ENCODE measurements around the gene KIZ. TPM values are rescaled to one million over a fixed set of nuclear protein-coding genes. Genes with fewer than 3 reads are reported as not detected.

Gene KIZ
- total and polyA plus RNA-seq, 2 of the 4 experiments (the other 2 are of a cell fraction): 9.9 to 14.0 TPM

- Histone ChIP-seq H3K9me1 (ENCODE audit: insufficient read depth, low read length) (no peaks in the 10 kb centered on the region), H2BK15ac (ENCODE audit: low read depth, low read length) (no peak overlapping the region), H2AK5ac (ENCODE audit: low read depth, low read length) (no peak overlapping the region), H4K5ac (ENCODE audit: low read depth, low read length) (no peak overlapping the region), H4K91ac (ENCODE audit: insufficient read depth, low read depth, low read length) (no peak overlapping the region), H4K20me1 (ENCODE audit: insufficient read depth, low read length) (no peaks in the 10 kb centered on the region), H4K8ac (ENCODE audit: low read depth in 2 of 2, low read length in 2 of 2) (no peak overlapping the region), H3K9ac (ENCODE audit: low read depth, low read length) (no peak overlapping the region), H2AK9ac (replicated peaks; ENCODE audit: low read depth, low read length, poor library complexity) (no peak overlapping the region), H2AFZ (replicated peaks; ENCODE audit: low read length, poor library complexity) (no peak overlapping the region), H3K56ac (ENCODE audit: extremely low read depth, insufficient read depth, low read length) (no peak overlapping the region), H2BK120ac (ENCODE audit: low read depth, low read length) (no peak overlapping the region), H3K23ac (ENCODE audit: low read depth, low read length) (no peak overlapping the region), H3K9me3 (ENCODE audit: control insufficient read depth, insufficient read depth, low read length) (no peaks in the 10 kb centered on the region), H3K4me1 (ENCODE audit: control insufficient read depth, insufficient read depth, low read length) (no peaks in the 10 kb centered on the region), H3K79me1 (ENCODE audit: low read depth in 1 of 2, low read length in 2 of 2) (no peaks in the 10 kb centered on the region), H3K4ac (ENCODE audit: low read depth, low read length) (no peak overlapping the region), H2BK20ac (ENCODE audit: low read depth, low read length) (no peak overlapping the region), H3K4me2 (ENCODE audit: low read depth, low read length) (no peak overlapping the region), H3K27me3 (ENCODE audit: control insufficient read depth, insufficient read depth, low read length) (peaks cover 31% of the 10 kb centered on the region), H3K4me3 (ENCODE audit: insufficient read depth, low read depth, low read length) (no peak overlapping the region), H3K36me3 (ENCODE audit: control insufficient read depth, insufficient read depth, low read length) (no peaks in the 10 kb centered on the region), H3K18ac (ENCODE audit: low read depth, low read length) (no peak overlapping the region), H3K14ac (replicated peaks; ENCODE audit: low read depth, low read length) (no peak overlapping the region), H3K27ac (ENCODE audit: insufficient read depth, low read length) (no peak overlapping the region), H2BK5ac (ENCODE audit: low read depth, low read length, poor library complexity, severe bottlenecking) (no peak overlapping the region)
- in situ Hi-C loops (cut with MboI; ENCODE audit: low sequenced_read_pairs) (no loop called here), dilution Hi-C loops (cut with HindIII; ENCODE audit: low sequenced_read_pairs, unreplicated experiment) (no loop called here), intact Hi-C loops (cut with micrococcal nuclease) (no loop called here)
- CTCF ChIA-PET: no interaction called here
- ATAC-seq (ENCODE audit: low read depth) (no peak), DNase-seq (no peak)
- no CpG with 5 or more reads among the region's 9 CpGs for WGBS, 2 experiments (ENCODE audit: extremely low coverage in 2 of 2, insufficient read length in 1 of 2)
- BruUV-seq (replicated peaks): no TSS peak
- POLR2A ChIA-PET (ENCODE audit: unreplicated experiment): no interaction called here
- TF ChIP-seq NFE2L2 (IDR thresholded peaks at IDR 0.05; ENCODE audit: low read depth, low read length): no peak
- no peak for TF ChIP-seq RAD21 (IDR thresholded peaks at IDR 0.05; ENCODE audit: low read length)
- no peak for TF ChIP-seq MAZ (IDR thresholded peaks at IDR 0.05; ENCODE audit: borderline replicate concordance, low read depth, low read length)
- TF ChIP-seq, protein P1, sequence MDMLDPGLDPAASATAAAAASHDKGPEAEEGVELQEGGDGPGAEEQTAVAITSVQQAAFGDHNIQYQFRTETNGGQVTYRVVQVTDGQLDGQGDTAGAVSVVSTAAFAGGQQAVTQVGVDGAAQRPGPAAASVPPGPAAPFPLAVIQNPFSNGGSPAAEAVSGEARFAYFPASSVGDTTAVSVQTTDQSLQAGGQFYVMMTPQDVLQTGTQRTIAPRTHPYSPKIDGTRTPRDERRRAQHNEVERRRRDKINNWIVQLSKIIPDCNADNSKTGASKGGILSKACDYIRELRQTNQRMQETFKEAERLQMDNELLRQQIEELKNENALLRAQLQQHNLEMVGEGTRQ (IDR thresholded peaks at IDR 0.05; ENCODE audit: low read depth, low read length): no peak
- TF ChIP-seq, protein P2, sequence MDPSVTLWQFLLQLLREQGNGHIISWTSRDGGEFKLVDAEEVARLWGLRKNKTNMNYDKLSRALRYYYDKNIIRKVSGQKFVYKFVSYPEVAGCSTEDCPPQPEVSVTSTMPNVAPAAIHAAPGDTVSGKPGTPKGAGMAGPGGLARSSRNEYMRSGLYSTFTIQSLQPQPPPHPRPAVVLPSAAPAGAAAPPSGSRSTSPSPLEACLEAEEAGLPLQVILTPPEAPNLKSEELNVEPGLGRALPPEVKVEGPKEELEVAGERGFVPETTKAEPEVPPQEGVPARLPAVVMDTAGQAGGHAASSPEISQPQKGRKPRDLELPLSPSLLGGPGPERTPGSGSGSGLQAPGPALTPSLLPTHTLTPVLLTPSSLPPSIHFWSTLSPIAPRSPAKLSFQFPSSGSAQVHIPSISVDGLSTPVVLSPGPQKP (IDR thresholded peaks at IDR 0.05; ENCODE audit: borderline replicate concordance, low read depth, low read length): no peak
- TF ChIP-seq MXI1 (IDR thresholded peaks at IDR 0.05; ENCODE audit: borderline replicate concordance, low read depth, low read length): no peak
- TF ChIP-seq MAFK (IDR thresholded peaks at IDR 0.05; ENCODE audit: low read depth, low read length): no peak
- TF ChIP-seq CTCF (conservative IDR thresholded peaks at IDR 0.05; ENCODE audit: low read depth, low read length): no peak
- no peak for TF ChIP-seq BHLHE40 (IDR thresholded peaks at IDR 0.05; ENCODE audit: low read depth, low read length)
- TF ChIP-seq CHD1 (IDR thresholded peaks at IDR 0.05; ENCODE audit: low read depth, low read length): no peak
- no peak for TF ChIP-seq RCOR1 (IDR thresholded peaks at IDR 0.05; ENCODE audit: insufficient replicate concordance, low read length)
- TF ChIP-seq RFX5 (IDR thresholded peaks at IDR 0.05; ENCODE audit: low read depth, low read length): no peak
- TF ChIP-seq CEBPB (IDR thresholded peaks at IDR 0.05; ENCODE audit: low read depth, low read length): no peak
These were observed 37.9 kb upstream of the KIZ start for GRCh38 chr20:21087862-21088540.

Measured in IMR-90 (cell line).